ENCODE data around the gene PRR22. TPM values are rescaled to one million over a fixed set of nuclear protein-coding genes. Genes with fewer than 3 reads are reported as not detected.

Gene PRR22
- total RNA-seq, 1 donor, result 0.09 TPM

- TF ChIP-seq CTCF (IDR thresholded peaks at IDR 0.05; ENCODE audit: insufficient read depth, low read length), result no peak
- peak within 1 kb of the TSS; percentile 90 for H3K4me3 ChIP-seq (ENCODE audit: low read depth, low read length)
- peak; percentile 98 for DNase-seq (ENCODE audit: low read depth)
Measured at GRCh38 chr19:5790559-5791520, 6.3 kb upstream of the PRR22 start, which contains the start of gene DUS3L. DUS3L (minus strand) TSS chr19:5791163; CDS start chr19:5791141, 22 bp downstream.

- peak overlapping the region; percentile 90 for H3K4me3 ChIP-seq (ENCODE audit: low read depth, low read length)
- TF ChIP-seq CTCF (IDR thresholded peaks at IDR 0.05; ENCODE audit: insufficient read depth, low read length), result no peak
- no peak for DNase-seq (ENCODE audit: low read depth)
Measured at GRCh38 chr19:5789886-5790558, 5.5 kb upstream of the PRR22 start.

GRCh38 chr19:5789351-5789761, 4.8 kb upstream of the PRR22 start:
- DNase-seq (ENCODE audit: low read depth), result no peak
- H3K4me3 ChIP-seq (ENCODE audit: low read depth, low read length), result no peak overlapping the region
- TF ChIP-seq CTCF (IDR thresholded peaks at IDR 0.05; ENCODE audit: insufficient read depth, low read length), result no peak

DNA sequence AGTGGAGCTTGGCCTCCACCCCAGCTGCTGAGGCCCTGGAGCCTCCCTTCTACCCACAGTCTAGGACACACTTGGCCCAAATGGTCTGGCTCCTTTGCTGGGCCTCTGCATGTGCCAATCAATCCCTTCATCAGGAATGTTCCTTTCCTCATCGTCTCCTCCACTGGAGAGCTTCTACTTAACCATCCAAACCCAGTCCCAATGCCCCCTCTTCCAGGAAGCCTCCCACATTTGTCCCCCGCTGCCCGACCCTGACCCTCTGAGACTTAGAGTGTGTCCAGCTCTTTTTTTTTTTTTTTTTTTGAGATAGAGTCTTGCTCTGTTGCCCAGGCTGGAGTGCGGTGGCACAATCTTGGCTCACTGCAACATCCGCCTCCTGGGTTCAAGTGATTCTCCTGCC, 3.9 kb upstream of the PRR22 start:
- DNase-seq (ENCODE audit: low read depth), result no peak
- H3K4me3 ChIP-seq (ENCODE audit: low read depth, low read length), result no peak overlapping the region
- TF ChIP-seq CTCF (IDR thresholded peaks at IDR 0.05; ENCODE audit: insufficient read depth, low read length), result no peak

GRCh38 chr19:5787409-5788182, 3.0 kb upstream of the PRR22 start:
- DNase-seq (ENCODE audit: low read depth), result no peak
- H3K4me3 ChIP-seq (ENCODE audit: low read depth, low read length), result no peak overlapping the region
- TF ChIP-seq CTCF (IDR thresholded peaks at IDR 0.05; ENCODE audit: insufficient read depth, low read length), result no peak

DNA sequence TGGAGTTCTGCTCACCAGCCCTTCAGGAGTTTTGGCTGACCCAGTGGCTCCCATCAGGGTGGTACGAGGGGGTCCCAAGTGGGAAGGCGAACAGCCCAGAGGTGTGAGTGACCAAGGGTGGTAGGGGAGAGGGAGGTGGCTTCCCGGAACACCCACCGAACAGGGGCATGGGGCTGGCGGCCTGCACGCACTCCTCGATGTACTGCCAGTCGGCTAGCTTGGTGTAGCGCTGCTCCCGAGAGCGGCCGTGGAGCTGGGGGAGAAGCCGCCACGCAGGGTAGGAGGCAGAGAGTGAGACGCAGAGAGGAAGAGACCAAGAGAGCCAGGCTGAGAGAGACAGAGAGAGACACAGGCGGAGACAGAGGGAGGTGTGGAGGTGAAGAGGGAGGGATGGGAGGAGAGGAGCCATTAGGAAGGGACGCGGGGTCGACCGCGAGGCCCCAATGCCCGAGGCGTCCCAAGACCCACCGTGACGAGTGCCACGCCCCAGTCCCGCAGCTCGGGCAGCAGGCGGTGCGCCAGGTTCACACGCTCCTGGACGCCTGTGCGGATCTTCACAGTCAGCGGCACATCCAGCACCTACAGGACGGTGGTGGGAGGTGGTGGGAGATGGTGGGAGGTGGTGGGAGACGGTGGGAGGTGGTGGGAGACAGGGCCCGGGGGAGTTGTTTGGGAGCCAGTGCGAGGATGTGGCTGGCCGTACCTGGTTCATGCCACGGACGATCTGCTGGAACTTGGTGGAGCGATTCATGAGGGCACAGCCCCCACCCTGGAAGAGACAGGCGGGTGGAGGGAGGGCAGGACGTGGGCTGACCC, 2.3 kb upstream of the PRR22 start:
- DNase-seq (ENCODE audit: low read depth), result no peak
- H3K4me3 ChIP-seq (ENCODE audit: low read depth, low read length), result no peak overlapping the region
- no peak for TF ChIP-seq CTCF (IDR thresholded peaks at IDR 0.05; ENCODE audit: insufficient read depth, low read length)
